ENCODE measurements around the gene PM20D1. TPM values are rescaled to one million over a fixed set of nuclear protein-coding genes. Genes with fewer than 3 reads are reported as not detected.

PM20D1 gene
- total and polyA plus RNA-seq, 10 of the 15 experiments (the other 5 are each of a cell fraction or from before 2014, with no cell fraction given), result not detected

DNA sequence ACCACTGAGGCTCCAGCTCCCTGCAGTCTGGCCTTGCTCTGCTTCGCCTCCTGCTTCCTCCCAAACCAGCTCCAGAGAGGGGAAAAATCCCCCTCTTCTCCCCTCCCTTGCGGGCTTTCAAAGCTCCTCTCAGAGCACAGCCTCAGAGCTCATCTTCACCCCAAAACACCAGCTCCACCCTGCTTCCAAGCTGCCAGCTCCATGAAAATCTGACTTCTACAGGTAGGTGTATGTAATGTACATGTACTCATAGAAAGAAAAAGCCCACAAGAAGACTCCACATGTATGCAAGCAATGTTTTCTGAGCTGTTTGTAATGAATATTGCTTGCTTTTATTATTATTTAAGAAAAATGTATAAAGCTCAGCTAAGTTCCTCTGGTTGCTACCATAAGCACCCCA, 45.3 kb downstream of the PM20D1 start:
- Histone ChIP-seq H3K27ac (ENCODE audit: control insufficient read depth, insufficient read depth) (no peak overlapping the region), H3K4me3 (no peak overlapping the region), H4K20me1 (ENCODE audit: control insufficient read depth, insufficient read depth) (no peaks in the 10 kb centered on the region), H3K27me3 (replicated peaks in 1 of 2; ENCODE audit: control insufficient read depth in 2 of 2, insufficient read depth in 2 of 2, low read length in 1 of 2) (no peaks in the 10 kb centered on the region), H2AFZ (ENCODE audit: control insufficient read depth, low read depth, low read length) (no peak overlapping the region), H3K4me2 (ENCODE audit: control insufficient read depth, insufficient read depth) (no peak overlapping the region), H3K36me3 (ENCODE audit: control insufficient read depth in 2 of 2, insufficient read depth in 2 of 2, low read length in 1 of 2) (no peaks in the 10 kb centered on the region), H3K4me1 (ENCODE audit: control insufficient read depth, insufficient read depth, low read length) (no peaks in the 10 kb centered on the region; the same call in 1 of the 2 replicates), H3K9ac (ENCODE audit: control insufficient read depth, insufficient read depth, low read length) (no peak overlapping the region), H3K9me3 (replicated peaks; ENCODE audit: control insufficient read depth, insufficient read depth, low read length) (no peaks in the 10 kb centered on the region), H3K79me2 (ENCODE audit: control insufficient read depth, insufficient read depth, low read length) (no peaks in the 10 kb centered on the region)
- BruUV-seq (replicated peaks), result no TSS peak
- ChIA-PET CTCF (interaction anchor here (0.8 to 1.9 kb wide), 13 partner anchors 11 to 209 kb away, joined by 3 to 11 read pairs (median 4); no protein-coding TSS in a partner anchor), POLR2A (interaction anchor here (0.5 to 1.2 kb wide), 2 partner anchors 30 to 39 kb away, joined by 3 to 6 read pairs; no protein-coding TSS in a partner anchor), SMC1A (ENCODE audit: uncharacterized antibody, unreplicated experiment) (interaction anchor here (1.1 to 1.9 kb wide), 8 partner anchors 12 to 173 kb away, joined by 3 to 6 read pairs (median 4); partner anchors contain the start of gene RAB29), RAD21 (ENCODE audit: unreplicated experiment) (interaction anchor here (0.9 to 1.7 kb wide), 3 partner anchors 31 to 173 kb away, joined by 3 to 7 read pairs (median 5); no protein-coding TSS in a partner anchor)
- DNase-seq (ENCODE audit: low read depth, low spot score), result no peak
- intact Hi-C loops (cut with micrococcal nuclease; ENCODE audit: unreplicated experiment), result no loop called here
- in situ Hi-C loops (cut with MboI), result no loop called here
- TF ChIP-seq BACH1 (IDR thresholded peaks at IDR 0.05; ENCODE audit: borderline replicate concordance) (no peak), ZZZ3 (IDR thresholded peaks at IDR 0.05; ENCODE audit: control insufficient read depth, insufficient read length, low read depth) (no peak), TCF7 (IDR thresholded peaks at IDR 0.05; ENCODE audit: borderline replicate concordance) (no peak), WRNIP1 (IDR thresholded peaks at IDR 0.05; ENCODE audit: borderline replicate concordance, low read depth, low read length) (no peak)
- no peak for FAIRE-seq
- 88% methylated on average over 2 of the region's 2 CpGs for WGBS (ENCODE audit: insufficient coverage, insufficient replicate concordance, low lambda C conversion rate, missing lambda C conversion rate)
- no peak for ATAC-seq

DNA sequence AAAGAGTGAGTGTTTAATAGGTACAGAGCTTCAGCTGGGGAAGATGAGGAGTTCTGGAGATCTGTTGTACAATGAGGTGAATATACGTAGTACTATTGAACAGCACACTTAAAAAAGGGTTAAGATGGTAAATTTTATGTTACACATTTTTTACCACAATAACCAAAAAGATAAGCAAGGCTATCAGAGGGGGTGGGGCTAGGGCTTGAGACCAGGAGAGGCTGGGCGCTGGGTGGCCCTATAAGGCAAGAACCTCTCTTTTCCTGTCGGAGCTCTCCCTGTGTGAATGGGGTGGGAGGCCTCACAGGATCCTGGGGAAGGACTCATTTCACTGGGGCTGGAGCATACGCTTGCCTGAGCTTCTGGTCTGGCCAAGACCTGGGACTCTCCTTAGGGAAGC, 45.9 kb downstream of the PM20D1 start:
- TF ChIP-seq KAT2A (conservative IDR thresholded peaks at IDR 0.05; ENCODE audit: control insufficient read depth, low read depth, low read length), result no peak
- no peak for TF ChIP-seq SMARCA5 (IDR thresholded peaks at IDR 0.05)
- TF ChIP-seq SMAD5 (IDR thresholded peaks at IDR 0.05; ENCODE audit: low read depth), result no peak
- TF ChIP-seq BACH1 (IDR thresholded peaks at IDR 0.05; ENCODE audit: borderline replicate concordance), result no peak
- no peak for TF ChIP-seq TARDBP (IDR thresholded peaks at IDR 0.05; ENCODE audit: borderline replicate concordance)
- TF ChIP-seq, protein P1, sequence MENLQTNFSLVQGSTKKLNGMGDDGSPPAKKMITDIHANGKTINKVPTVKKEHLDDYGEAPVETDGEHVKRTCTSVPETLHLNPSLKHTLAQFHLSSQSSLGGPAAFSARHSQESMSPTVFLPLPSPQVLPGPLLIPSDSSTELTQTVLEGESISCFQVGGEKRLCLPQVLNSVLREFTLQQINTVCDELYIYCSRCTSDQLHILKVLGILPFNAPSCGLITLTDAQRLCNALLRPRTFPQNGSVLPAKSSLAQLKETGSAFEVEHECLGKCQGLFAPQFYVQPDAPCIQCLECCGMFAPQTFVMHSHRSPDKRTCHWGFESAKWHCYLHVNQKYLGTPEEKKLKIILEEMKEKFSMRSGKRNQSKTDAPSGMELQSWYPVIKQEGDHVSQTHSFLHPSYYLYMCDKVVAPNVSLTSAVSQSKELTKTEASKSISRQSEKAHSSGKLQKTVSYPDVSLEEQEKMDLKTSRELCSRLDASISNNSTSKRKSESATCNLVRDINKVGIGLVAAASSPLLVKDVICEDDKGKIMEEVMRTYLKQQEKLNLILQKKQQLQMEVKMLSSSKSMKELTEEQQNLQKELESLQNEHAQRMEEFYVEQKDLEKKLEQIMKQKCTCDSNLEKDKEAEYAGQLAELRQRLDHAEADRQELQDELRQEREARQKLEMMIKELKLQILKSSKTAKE (IDR thresholded peaks at IDR 0.05; ENCODE audit: low read depth, poor library complexity, severe bottlenecking), result no peak
- BruUV-seq (replicated peaks), result no TSS peak
- CTCF ChIA-PET, result interaction anchor here (0.8 to 1.9 kb wide), 8 partner anchors 10 to 182 kb away, joined by 3 to 11 read pairs (median 4); no protein-coding TSS in a partner anchor
- WGBS (ENCODE audit: insufficient coverage, insufficient replicate concordance, low lambda C conversion rate, missing lambda C conversion rate), result 67% methylated on average over 4 of the region's 4 CpGs
- intact Hi-C loops (cut with micrococcal nuclease; ENCODE audit: unreplicated experiment), result no loop called here
- Histone ChIP-seq H3K4me3 (no peak overlapping the region), H3K4me2 (ENCODE audit: control insufficient read depth, insufficient read depth) (no peak overlapping the region), H3K9me3 (replicated peaks; ENCODE audit: control insufficient read depth, insufficient read depth, low read length) (no peaks in the 10 kb centered on the region), H3K27me3 (replicated peaks in 1 of 2; ENCODE audit: control insufficient read depth in 2 of 2, insufficient read depth in 2 of 2, low read length in 1 of 2) (no peaks in the 10 kb centered on the region), H3K27ac (ENCODE audit: control insufficient read depth, insufficient read depth) (no peak overlapping the region), H2AFZ (ENCODE audit: control insufficient read depth, low read depth, low read length) (no peak overlapping the region), H3K79me2 (ENCODE audit: control insufficient read depth, insufficient read depth, low read length) (no peaks in the 10 kb centered on the region), H3K4me1 (ENCODE audit: control insufficient read depth, insufficient read depth, low read length) (no peaks in the 10 kb centered on the region; the same call in 1 of the 2 replicates), H3K9ac (ENCODE audit: control insufficient read depth, insufficient read depth, low read length) (no peak overlapping the region), H4K20me1 (ENCODE audit: control insufficient read depth, insufficient read depth) (no peaks in the 10 kb centered on the region), H3K36me3 (ENCODE audit: control insufficient read depth in 2 of 2, insufficient read depth in 2 of 2, low read length in 1 of 2) (no peaks in the 10 kb centered on the region)
- DNase-seq (ENCODE audit: low read depth, low spot score) (no peak), ATAC-seq (no peak), FAIRE-seq (no peak)
- POLR2A ChIA-PET, result interaction anchor here (0.5 kb wide), 1 partner anchor 39 kb away, joined by 6 read pairs; no protein-coding TSS in a partner anchor
- in situ Hi-C loops (cut with MboI), result no loop called here
- RAD21 ChIA-PET (ENCODE audit: unreplicated experiment), result interaction anchor here (0.9 to 1.7 kb wide), 3 partner anchors 30 to 174 kb away, joined by 3 to 7 read pairs (median 5); no protein-coding TSS in a partner anchor
- SMC1A ChIA-PET (ENCODE audit: uncharacterized antibody, unreplicated experiment), result interaction anchor here (1.3 to 1.9 kb wide), 5 partner anchors 12 to 173 kb away, joined by 3 to 6 read pairs (median 5); no protein-coding TSS in a partner anchor
